ENCODE measurements around the gene TMEM225. TPM values are rescaled to one million over a fixed set of nuclear protein-coding genes. Genes with fewer than 3 reads are reported as not detected.

The TMEM225 gene
- total and polyA plus RNA-seq, 4 experiments from 2014 or later = not detected

GRCh38 chr11:123852321-123852720 lies 33.1 kb downstream of the TMEM225 start:
- ChIA-PET CTCF (ENCODE audit: partially characterized antibody) (no interaction called here), POLR2A (ENCODE audit: partially characterized antibody) (no interaction called here)
- H3K27ac ChIP-seq (ENCODE audit: low read depth, low read length) = no peak overlapping the region
- no peaks in the 10 kb centered on the region for H3K36me3 ChIP-seq (ENCODE audit: insufficient read depth, low read length)
- Mint-ChIP-seq H3K4me1 (no peaks in the 10 kb centered on the region), H3K9me3 (peaks cover 0 to 11% (median 3%) of the 10 kb centered on the region in 8 donors), H3K36me3 (no peaks in the 10 kb centered on the region), H3K27ac (no peak overlapping the region), H3K27me3 (peaks cover 5 to 6% of the 10 kb centered on the region in 2 donors), H3K4me3 (no peak overlapping the region)
- no peak overlapping the region for H3K4me3 ChIP-seq (ENCODE audit: low read length in 2 of 2)
- no peaks in the 10 kb centered on the region for H3K9me3 ChIP-seq (ENCODE audit: control insufficient read depth in 1 of 2, low read length in 2 of 2)
- intact Hi-C loops (cut with micrococcal nuclease) = no loop called here
- no peaks in the 10 kb centered on the region for H3K27me3 ChIP-seq (ENCODE audit: insufficient read depth, low read length)
- H3K4me1 ChIP-seq (ENCODE audit: insufficient read depth, low read length) = no peaks in the 10 kb centered on the region
- DNase-seq = no peak

- no peaks in the 10 kb centered on the region for H3K27me3 ChIP-seq (ENCODE audit: insufficient read depth, low read length)
- no peaks in the 10 kb centered on the region for H3K4me1 Mint-ChIP-seq
- no peak overlapping the region for H3K4me3 Mint-ChIP-seq
- no peaks in the 10 kb centered on the region for H3K4me1 ChIP-seq (ENCODE audit: insufficient read depth, low read length)
- no peak overlapping the region for H3K27ac ChIP-seq (ENCODE audit: low read depth, low read length)
- peaks cover 0 to 9% (median 0%) of the 10 kb centered on the region in 8 donors for H3K9me3 Mint-ChIP-seq
- DNase-seq = peak in 1 of 5 donors; percentile 25
- POLR2A ChIA-PET (ENCODE audit: partially characterized antibody) = no interaction called here
- H3K27me3 Mint-ChIP-seq = peaks cover 5 to 6% of the 10 kb centered on the region in 2 donors
- H3K27ac Mint-ChIP-seq = no peak overlapping the region
- H3K36me3 Mint-ChIP-seq = no peaks in the 10 kb centered on the region
- CTCF ChIA-PET (ENCODE audit: partially characterized antibody) = no interaction called here
- H3K36me3 ChIP-seq (ENCODE audit: insufficient read depth, low read length) = no peaks in the 10 kb centered on the region
- intact Hi-C loops (cut with micrococcal nuclease) = no loop called here
- H3K9me3 ChIP-seq (ENCODE audit: control insufficient read depth in 1 of 2, low read length in 2 of 2) = no peaks in the 10 kb centered on the region
- H3K4me3 ChIP-seq (ENCODE audit: low read length in 2 of 2) = no peak overlapping the region
Observed at GRCh38 chr11:123851110-123851509, 34.4 kb downstream of the TMEM225 start.

GRCh38 chr11:123841174-123841573 lies 44.3 kb downstream of the TMEM225 start:
- Histone ChIP-seq H3K27me3 (ENCODE audit: insufficient read depth, low read length) (no peaks in the 10 kb centered on the region), H3K27ac (ENCODE audit: low read depth, low read length) (no peak overlapping the region), H3K4me3 (ENCODE audit: low read length in 2 of 2) (no peak overlapping the region), H3K9me3 (ENCODE audit: control insufficient read depth in 1 of 2, low read length in 2 of 2) (no peaks in the 10 kb centered on the region), H3K36me3 (ENCODE audit: insufficient read depth, low read length) (no peaks in the 10 kb centered on the region), H3K4me1 (ENCODE audit: insufficient read depth, low read length) (no peaks in the 10 kb centered on the region)
- intact Hi-C loops (cut with micrococcal nuclease) = no loop called here
- DNase-seq = no peak
- ChIA-PET CTCF (ENCODE audit: partially characterized antibody) (no interaction called here), POLR2A (ENCODE audit: partially characterized antibody) (no interaction called here)
- Mint-ChIP-seq H3K27ac (no peak overlapping the region), H3K36me3 (no peaks in the 10 kb centered on the region), H3K4me1 (no peaks in the 10 kb centered on the region), H3K9me3 (peaks cover 0 to 3% (median 0%) of the 10 kb centered on the region in 8 donors), H3K27me3 (peaks cover 5 to 6% of the 10 kb centered on the region in 2 donors), H3K4me3 (no peak overlapping the region)

- intact Hi-C loops (cut with micrococcal nuclease) = no loop called here
- Mint-ChIP-seq H3K9me3 (peaks cover 0 to 3% (median 0%) of the 10 kb centered on the region in 8 donors), H3K4me1 (no peaks in the 10 kb centered on the region), H3K36me3 (no peaks in the 10 kb centered on the region), H3K4me3 (no peak overlapping the region), H3K27me3 (peaks cover 5 to 6% of the 10 kb centered on the region in 2 donors), H3K27ac (no peak overlapping the region)
- Histone ChIP-seq H3K4me3 (ENCODE audit: low read length in 2 of 2) (no peak overlapping the region), H3K27me3 (ENCODE audit: insufficient read depth, low read length) (no peaks in the 10 kb centered on the region), H3K4me1 (ENCODE audit: insufficient read depth, low read length) (no peaks in the 10 kb centered on the region), H3K27ac (ENCODE audit: low read depth, low read length) (no peak overlapping the region), H3K36me3 (ENCODE audit: insufficient read depth, low read length) (no peaks in the 10 kb centered on the region), H3K9me3 (ENCODE audit: control insufficient read depth in 1 of 2, low read length in 2 of 2) (no peaks in the 10 kb centered on the region)
- DNase-seq = no peak
- ChIA-PET CTCF (ENCODE audit: partially characterized antibody) (no interaction called here), POLR2A (ENCODE audit: partially characterized antibody) (no interaction called here)
Observed at GRCh38 chr11:123839131-123839530, 46.3 kb downstream of the TMEM225 start.

GRCh38 chr11:123838659-123839058 lies 46.8 kb downstream of the TMEM225 start:
- H3K27ac Mint-ChIP-seq = no peak overlapping the region
- intact Hi-C loops (cut with micrococcal nuclease) = no loop called here
- no peaks in the 10 kb centered on the region for H3K36me3 Mint-ChIP-seq
- H3K4me1 ChIP-seq (ENCODE audit: insufficient read depth, low read length) = no peaks in the 10 kb centered on the region
- H3K27ac ChIP-seq (ENCODE audit: low read depth, low read length) = no peak overlapping the region
- H3K4me3 Mint-ChIP-seq = no peak overlapping the region
- ChIA-PET POLR2A (ENCODE audit: partially characterized antibody) (no interaction called here), CTCF (ENCODE audit: partially characterized antibody) (no interaction called here)
- H3K27me3 Mint-ChIP-seq = peaks cover 5 to 6% of the 10 kb centered on the region in 2 donors
- no peaks in the 10 kb centered on the region for H3K36me3 ChIP-seq (ENCODE audit: insufficient read depth, low read length)
- no peaks in the 10 kb centered on the region for H3K27me3 ChIP-seq (ENCODE audit: insufficient read depth, low read length)
- no peaks in the 10 kb centered on the region for H3K9me3 ChIP-seq (ENCODE audit: control insufficient read depth in 1 of 2, low read length in 2 of 2)
- DNase-seq = no peak
- peaks cover 0 to 3% (median 0%) of the 10 kb centered on the region in 8 donors for H3K9me3 Mint-ChIP-seq
- H3K4me1 Mint-ChIP-seq = no peaks in the 10 kb centered on the region
- H3K4me3 ChIP-seq (ENCODE audit: low read length in 2 of 2) = no peak overlapping the region

- H3K9me3 Mint-ChIP-seq = peaks cover 0 to 4% (median 0%) of the 10 kb centered on the region in 8 donors
- Histone ChIP-seq H3K4me1 (ENCODE audit: insufficient read depth, low read length) (no peaks in the 10 kb centered on the region), H3K27ac (ENCODE audit: low read depth, low read length) (no peak overlapping the region), H3K36me3 (ENCODE audit: insufficient read depth, low read length) (no peaks in the 10 kb centered on the region), H3K4me3 (ENCODE audit: low read length in 2 of 2) (no peak overlapping the region), H3K27me3 (ENCODE audit: insufficient read depth, low read length) (no peaks in the 10 kb centered on the region), H3K9me3 (ENCODE audit: control insufficient read depth in 1 of 2, low read length in 2 of 2) (no peaks in the 10 kb centered on the region)
- intact Hi-C loops (cut with micrococcal nuclease) = no loop called here
- H3K4me3 Mint-ChIP-seq = no peak overlapping the region
- CTCF ChIA-PET (ENCODE audit: partially characterized antibody) = no interaction called here
- peaks cover 5 to 6% of the 10 kb centered on the region in 2 donors for H3K27me3 Mint-ChIP-seq
- H3K27ac Mint-ChIP-seq = no peak overlapping the region
- no peaks in the 10 kb centered on the region for H3K4me1 Mint-ChIP-seq
- no peak for DNase-seq
- no peaks in the 10 kb centered on the region for H3K36me3 Mint-ChIP-seq
- POLR2A ChIA-PET (ENCODE audit: partially characterized antibody) = no interaction called here
Observed at GRCh38 chr11:123838199-123838598, 47.3 kb downstream of the TMEM225 start.

- Mint-ChIP-seq H3K9me3 (peaks cover 0 to 5% (median 0%) of the 10 kb centered on the region in 8 donors), H3K36me3 (no peaks in the 10 kb centered on the region), H3K4me1 (no peaks in the 10 kb centered on the region), H3K27ac (no peak overlapping the region), H3K27me3 (peaks cover 2 to 6% of the 10 kb centered on the region in 2 donors), H3K4me3 (no peak overlapping the region)
- Histone ChIP-seq H3K27me3 (ENCODE audit: insufficient read depth, low read length) (no peaks in the 10 kb centered on the region), H3K9me3 (ENCODE audit: control insufficient read depth in 1 of 2, low read length in 2 of 2) (no peaks in the 10 kb centered on the region), H3K27ac (ENCODE audit: low read depth, low read length) (no peak overlapping the region), H3K4me1 (ENCODE audit: insufficient read depth, low read length) (no peaks in the 10 kb centered on the region), H3K36me3 (ENCODE audit: insufficient read depth, low read length) (no peaks in the 10 kb centered on the region), H3K4me3 (ENCODE audit: low read length in 2 of 2) (no peak overlapping the region)
- ChIA-PET POLR2A (ENCODE audit: partially characterized antibody) (no interaction called here), CTCF (ENCODE audit: partially characterized antibody) (no interaction called here)
- DNase-seq = no peak
- intact Hi-C loops (cut with micrococcal nuclease) = no loop called here
Observed at GRCh38 chr11:123833095-123833494, 52.4 kb downstream of the TMEM225 start.
